HCT116 (cell line): ENCODE results near the gene ZNF747. TPM values are rescaled to one million over a fixed set of nuclear protein-coding genes. Genes with fewer than 3 reads are reported as not detected.
"Not testable (repeated sequence)": the region's sequence is repeated elsewhere in the genome, so short reads cannot be mapped to it uniquely, and the experiment has no call there.

Experiments used
- ATAC-seq: fragments of 200-7000 bp; cut with Tn5 transposase; 2 replicates; pipeline ENCODE4 v1.9.1; 2020; ENCODE audit warnings: mild to moderate bottlenecking, moderate library complexity
- BruUV-seq: library from RNA; stranded (reverse); fragments of 400-500 nt; replicated peaks from 2 replicates; lab custom pipeline; 2021; lab: Mats Ljungman, UMichigan
- CTCF ChIA-PET: fragments of 300-600 bp; sonication (Branson Sonifier 250); formaldehyde crosslinking; loops from one replicate; lab custom pipeline; 2021; ENCODE audit warnings: antibody characterized with exemption; lab: Charles Lee
- POLR2A ChIA-PET: fragments of 300-600, 350-600 bp; sonication (Branson Sonifier 250); formaldehyde crosslinking; loops from one replicate; lab custom pipeline; 2021; ENCODE audit warnings: antibody characterized with exemption; lab: Charles Lee
- RAD21 ChIA-PET, 2 experiments: fragments of 300-600 bp; sonication (Branson Sonifier 250); formaldehyde crosslinking; loops; one replicate each; lab custom pipeline; 2023; ENCODE audit warnings: low total read pairs in 2 of 2; ENCODE audit not compliant: uncharacterized antibody in 2 of 2, unreplicated experiment in 2 of 2, low non-redundant PET in 1 of 2; lab: Charles Lee
- DNase-seq: peaks from one replicate; pipeline ENCODE4 v3.0.0-alpha.2; 2010; ENCODE audit warnings: low read depth, low spot score
- H2AFZ ChIP-seq: fragments of 200-600 bp; shearing (Covaris generic), sonication (generic); 2 replicates; pipeline ENCODE4 v1.6.1; 2017; ENCODE audit warnings: low read depth, mixed run types, mixed read lengths, antibody characterized with exemption, low read length; ENCODE audit not compliant: poor library complexity, severe bottlenecking
- H3K27ac ChIP-seq: 2 replicates; pipeline ENCODE4 v1.5.1; 2012; ENCODE audit warnings: low read depth, low read length
- H3K27me3 ChIP-seq: fragments of 200-600 bp; sonication (generic); 2 replicates; pipeline ENCODE4 v1.6.1; 2016; ENCODE audit warnings: mixed run types, low read length, mixed read lengths; ENCODE audit not compliant: insufficient read depth
- H3K36me3 ChIP-seq, 2 experiments: fragments of 200-500 bp in 1 of 2; fragments of 200-600 bp in 1 of 2; sonication (Bioruptor generic) in 1 of 2; sonication (generic) in 1 of 2; 2 replicates each; pipeline versions ENCODE4 v1.5.1 to v1.6.1; 2014 to 2016; ENCODE audit warnings: low read length in 2 of 2, inconsistent platforms in 1 of 2, mixed read lengths in 1 of 2, mixed run types in 1 of 2; ENCODE audit not compliant: insufficient read depth in 2 of 2, control insufficient read depth in 1 of 2
- H3K4me1 ChIP-seq, 2 experiments: fragments of 200-600 bp in 1 of 2; sonication (generic) in 1 of 2; 2 replicates each; pipeline versions ENCODE4 v1.5.1 to v1.6.1; 2012 to 2017; ENCODE audit warnings: low read length in 2 of 2, inconsistent platforms in 1 of 2, mild to moderate bottlenecking in 1 of 2, mixed read lengths in 1 of 2, mixed run types in 1 of 2, moderate library complexity in 1 of 2; ENCODE audit not compliant: insufficient read depth in 2 of 2, control insufficient read depth in 1 of 2
- H3K4me2 ChIP-seq: fragments of 200-600 bp; sonication (generic); 2 replicates; pipeline ENCODE4 v1.6.1; 2017; ENCODE audit warnings: mixed run types, low read length, mixed read lengths
- H3K4me3 ChIP-seq, 2 experiments: fragments of 200-600 bp in 1 of 2; sonication (generic) in 1 of 2; replicated peaks in 1 of 2; 2 replicates each; pipeline ENCODE4 v1.5.1; 2011 to 2016; ENCODE audit warnings: low read length in 2 of 2, control low read depth in 1 of 2, low read depth in 1 of 2, mild to moderate bottlenecking in 1 of 2, mixed read lengths in 1 of 2, mixed run types in 1 of 2
- H3K79me2 ChIP-seq: fragments of 200-600 bp; sonication (generic); 2 replicates; pipeline ENCODE4 v1.6.1; 2017; ENCODE audit warnings: mild to moderate bottlenecking, mixed run types, low read length, moderate library complexity, mixed read lengths; ENCODE audit not compliant: insufficient read depth
- H3K9ac ChIP-seq: fragments of 200-600 bp; sonication (generic); 2 replicates; pipeline ENCODE4 v1.6.1; 2016; ENCODE audit warnings: low read length, mixed read lengths
- H3K9me2 ChIP-seq: fragments of 200-600 bp; sonication (generic), shearing (Covaris generic); 2 replicates; pipeline ENCODE4 v1.6.1; 2017; ENCODE audit warnings: mixed run types, mild to moderate bottlenecking, moderate library complexity; ENCODE audit not compliant: insufficient read depth
- H3K9me3 ChIP-seq, 2 experiments: fragments of 200-500 bp in 1 of 2; fragments of 200-600 bp in 1 of 2; sonication (Bioruptor generic) in 1 of 2; sonication (generic) in 1 of 2; 2 replicates each; pipeline ENCODE4 v1.6.1; 2014 to 2017; ENCODE audit warnings: low read length in 2 of 2, mixed read lengths in 2 of 2, inconsistent platforms in 1 of 2, low read depth in 1 of 2, mild to moderate bottlenecking in 1 of 2, mixed run types in 1 of 2, moderate library complexity in 1 of 2; ENCODE audit not compliant: control insufficient read depth in 1 of 2, insufficient read depth in 1 of 2
- H4K20me1 ChIP-seq: fragments of 200-600 bp; sonication (generic), shearing (Covaris generic); 2 replicates; pipeline ENCODE4 v1.6.1; 2017; ENCODE audit warnings: mixed run types, mild to moderate bottlenecking, moderate library complexity; ENCODE audit not compliant: insufficient read depth
- intact Hi-C: fragments of 100-400 bp; cut with micrococcal nuclease; formaldehyde crosslinking; loops from 2 replicates; pipeline ENCODE4 v1.10.0; 2022
- total RNA-seq: library from RNA; stranded (reverse); gene quantifications from one replicate; pipeline ENCODE4 v1.2.1, GENCODE V29; 2021; ENCODE audit not compliant: unreplicated experiment
- TF ChIP-seq, protein P1 (sequence below), 3 experiments: fragments of 200-600 bp in 1 of 3; sonication (generic) in 1 of 3; IDR thresholded peaks in 2 of 3; conservative IDR thresholded peaks in 1 of 3; 2 replicates each; pipeline ENCODE4 v1.5.1; 2012 to 2017; ENCODE audit warnings: low read depth in 2 of 3, low read length in 2 of 3, antibody characterized with exemption in 1 of 3, borderline replicate concordance in 1 of 3, control low read depth in 1 of 3, mild to moderate bottlenecking in 1 of 3, mixed read lengths in 1 of 3, mixed run types in 1 of 3, moderate library complexity in 1 of 3; ENCODE audit not compliant: insufficient read depth in 1 of 3

Gene ZNF747
- total RNA-seq, 1 experiment from 2014 or later, result 2.1 TPM

DNA sequence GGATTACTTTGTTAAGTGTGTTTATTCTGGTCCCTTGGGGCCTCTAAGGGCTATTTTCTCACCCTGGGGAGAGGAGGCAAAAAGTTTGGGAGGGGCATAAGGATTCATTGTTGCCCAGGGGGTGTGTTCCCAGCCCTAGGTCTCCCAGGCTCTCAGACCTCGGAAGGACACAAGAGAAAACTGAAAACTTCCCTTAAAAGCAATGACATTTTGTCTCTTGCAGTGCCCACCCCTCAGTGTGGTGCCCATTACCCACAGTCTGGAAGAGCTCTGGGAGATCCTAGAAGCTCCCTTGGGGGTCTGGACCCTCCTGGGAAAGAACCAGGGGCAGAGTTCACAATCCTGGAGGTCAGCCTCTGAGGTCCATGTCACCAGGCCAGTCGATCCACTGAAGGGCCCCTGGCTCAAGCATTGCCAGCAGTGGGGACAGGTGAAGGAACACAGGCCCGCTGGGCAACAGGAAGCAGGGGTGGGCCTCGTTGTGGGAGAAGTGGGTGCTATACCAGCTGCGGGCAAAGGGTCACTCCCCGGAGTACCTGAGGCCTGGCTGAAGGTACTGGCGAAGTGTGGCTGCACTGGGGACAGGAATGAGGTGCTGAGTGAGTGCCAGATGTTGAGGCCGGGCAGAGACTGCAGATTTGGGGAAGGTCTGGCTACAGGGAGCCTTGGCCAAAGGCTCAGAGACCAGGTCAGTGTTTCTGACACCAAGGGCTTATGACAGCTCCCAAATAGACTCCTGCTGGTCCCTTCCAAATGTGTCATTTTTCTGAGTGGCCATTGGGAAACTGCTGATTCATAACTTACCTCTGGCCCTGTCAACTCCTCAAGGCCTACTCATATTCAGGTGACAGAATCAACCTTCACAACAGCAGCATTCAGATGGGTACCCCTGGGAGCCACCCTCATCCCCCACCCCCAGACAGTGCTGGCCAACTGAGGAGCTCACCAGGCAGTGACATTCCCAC lies 4.6 kb upstream of the ZNF747 start (continued):
- TF ChIP-seq, protein P1, sequence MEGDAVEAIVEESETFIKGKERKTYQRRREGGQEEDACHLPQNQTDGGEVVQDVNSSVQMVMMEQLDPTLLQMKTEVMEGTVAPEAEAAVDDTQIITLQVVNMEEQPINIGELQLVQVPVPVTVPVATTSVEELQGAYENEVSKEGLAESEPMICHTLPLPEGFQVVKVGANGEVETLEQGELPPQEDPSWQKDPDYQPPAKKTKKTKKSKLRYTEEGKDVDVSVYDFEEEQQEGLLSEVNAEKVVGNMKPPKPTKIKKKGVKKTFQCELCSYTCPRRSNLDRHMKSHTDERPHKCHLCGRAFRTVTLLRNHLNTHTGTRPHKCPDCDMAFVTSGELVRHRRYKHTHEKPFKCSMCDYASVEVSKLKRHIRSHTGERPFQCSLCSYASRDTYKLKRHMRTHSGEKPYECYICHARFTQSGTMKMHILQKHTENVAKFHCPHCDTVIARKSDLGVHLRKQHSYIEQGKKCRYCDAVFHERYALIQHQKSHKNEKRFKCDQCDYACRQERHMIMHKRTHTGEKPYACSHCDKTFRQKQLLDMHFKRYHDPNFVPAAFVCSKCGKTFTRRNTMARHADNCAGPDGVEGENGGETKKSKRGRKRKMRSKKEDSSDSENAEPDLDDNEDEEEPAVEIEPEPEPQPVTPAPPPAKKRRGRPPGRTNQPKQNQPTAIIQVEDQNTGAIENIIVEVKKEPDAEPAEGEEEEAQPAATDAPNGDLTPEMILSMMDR (IDR thresholded peaks at IDR 0.05 in 2 of 3, conservative IDR thresholded peaks at IDR 0.05 in 1 of 3; ENCODE audit: borderline replicate concordance in 1 of 3, insufficient read depth in 1 of 3, low read depth in 2 of 3, low read length in 2 of 3), result no peak

DNA sequence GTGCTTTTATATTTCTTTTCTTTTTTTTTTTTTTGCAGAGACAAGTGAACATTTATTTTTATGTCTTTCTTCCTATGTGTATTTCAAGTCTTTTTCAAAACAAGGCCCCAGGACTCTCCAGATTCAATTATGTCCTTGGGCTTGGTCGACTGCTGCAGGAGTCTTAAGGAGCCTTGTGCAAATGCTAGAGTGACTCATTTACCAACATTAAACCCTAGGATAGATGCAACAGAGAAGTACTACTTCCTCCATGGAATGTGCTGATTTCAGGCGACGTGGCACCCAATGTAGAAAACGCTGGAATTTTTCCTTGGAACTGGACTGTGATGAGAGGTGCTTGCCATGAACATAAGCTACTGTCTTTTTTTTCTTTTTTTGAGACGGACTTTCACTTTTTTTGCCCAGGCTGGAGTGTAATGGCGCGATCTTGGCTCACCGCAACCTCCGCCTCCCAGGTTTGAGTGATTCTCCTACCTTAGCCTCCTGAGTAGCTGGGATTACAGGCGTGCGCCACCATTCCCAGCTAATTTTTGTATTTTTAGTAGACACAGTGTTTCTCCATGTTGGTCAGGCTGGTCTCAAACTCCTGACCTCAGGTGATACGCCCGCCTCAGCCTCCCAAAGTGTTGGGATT lies 1.9 kb upstream of the ZNF747 start:
- Histone ChIP-seq H3K4me2 (peak overlapping the region; percentile 85; the same call in 1 of the 2 replicates), H3K27ac (peak overlapping the region; percentile 82; the same call in 1 of the 2 replicates), H3K9ac (peak overlapping the region; percentile 78; the same call in 1 of the 2 replicates), H3K4me1 (peaks cover 6 to 40% of the 10 kb centered on the region in 2 experiments; a peak in 3 of 4 replicates)
- intact Hi-C loops, H2AFZ ChIP-seq, H3K9me3 ChIP-seq, BruUV-seq, H4K20me1 ChIP-seq, H3K36me3 ChIP-seq, H3K27me3 ChIP-seq, H3K79me2 ChIP-seq, DNase-seq, H3K9me2 ChIP-seq, ATAC-seq, H3K4me3 ChIP-seq: not testable (repeated sequence)
- CTCF ChIA-PET, result interaction anchor here (1.1 to 2.1 kb wide), 9 partner anchors 9 to 119 kb away, joined by 3 to 11 read pairs (median 5); partner anchors contain the start of genes DCTPP1, ZNF688 and ZNF764
- RAD21 ChIA-PET, result interaction anchor here in 1 of 2 experiments (2.1 kb wide), 1 partner anchor 106 kb away, joined by 18 read pairs; the partner anchor contains the start of gene DCTPP1
- POLR2A ChIA-PET, result interaction anchor here (1.2 to 2.7 kb wide), 2 partner anchors 9 to 21 kb away, joined by 6 to 20 read pairs; partner anchors contain the start of gene ZNF764
